GM13977 (cell line): ENCODE results near the gene NOS3.

Experiments
- DNase-seq: peaks from one replicate; pipeline ENCODE4 v3.0.0; 2012; ENCODE audit warnings: low spot score
- in situ Hi-C: fragments of 300-500 bp; cut with MboI; formaldehyde crosslinking; loops from one replicate; pipeline ENCODE4 v1.12.0; 2022; ENCODE audit warnings: low sequenced_read_pairs, low pct_unique_long_range_greater_than_20kb, mixed read lengths, inconsistent platforms; ENCODE audit not compliant: unreplicated experiment
- TF ChIP-seq, protein P1 (sequence below): IDR thresholded peaks from 2 replicates; pipeline ENCODE4 v1.5.1; 2012; ENCODE audit warnings: mild to moderate bottlenecking, control low read depth; ENCODE audit not compliant: insufficient read depth; ENCODE audit errors: extremely low read depth, missing control alignments

NOS3 gene

DNA sequence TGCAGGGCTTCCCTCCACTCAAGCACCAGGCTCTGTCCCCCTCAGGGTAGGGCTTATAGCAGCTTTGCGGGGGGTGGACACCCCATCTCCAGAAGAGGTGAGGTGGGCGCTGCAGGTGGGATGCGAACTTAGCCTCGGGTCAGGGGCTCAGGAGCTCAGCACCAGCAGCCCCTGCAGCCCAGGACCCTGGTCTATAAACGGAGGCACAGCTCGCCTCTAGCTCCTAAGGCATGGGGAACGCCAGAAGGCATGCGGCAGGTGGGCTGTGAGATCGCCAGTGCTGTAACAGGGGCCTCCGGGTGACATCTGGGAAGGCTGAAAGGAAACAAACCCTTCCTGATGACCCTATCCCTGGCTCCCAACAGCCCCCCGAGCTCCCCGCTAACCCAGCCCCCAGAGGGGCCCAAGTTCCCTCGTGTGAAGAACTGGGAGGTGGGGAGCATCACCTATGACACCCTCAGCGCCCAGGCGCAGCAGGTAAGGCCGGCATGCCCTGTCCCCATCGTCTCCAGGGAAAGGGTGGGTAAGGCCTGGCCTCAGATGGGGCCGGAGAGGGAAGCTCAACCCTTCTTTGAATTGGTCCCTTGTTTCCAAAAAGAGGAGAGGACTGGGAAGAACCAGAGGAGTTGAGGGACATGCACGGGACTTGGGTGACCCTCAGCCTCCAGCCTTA is 4.2 kb downstream of the NOS3 start:
- TF ChIP-seq, protein P1, sequence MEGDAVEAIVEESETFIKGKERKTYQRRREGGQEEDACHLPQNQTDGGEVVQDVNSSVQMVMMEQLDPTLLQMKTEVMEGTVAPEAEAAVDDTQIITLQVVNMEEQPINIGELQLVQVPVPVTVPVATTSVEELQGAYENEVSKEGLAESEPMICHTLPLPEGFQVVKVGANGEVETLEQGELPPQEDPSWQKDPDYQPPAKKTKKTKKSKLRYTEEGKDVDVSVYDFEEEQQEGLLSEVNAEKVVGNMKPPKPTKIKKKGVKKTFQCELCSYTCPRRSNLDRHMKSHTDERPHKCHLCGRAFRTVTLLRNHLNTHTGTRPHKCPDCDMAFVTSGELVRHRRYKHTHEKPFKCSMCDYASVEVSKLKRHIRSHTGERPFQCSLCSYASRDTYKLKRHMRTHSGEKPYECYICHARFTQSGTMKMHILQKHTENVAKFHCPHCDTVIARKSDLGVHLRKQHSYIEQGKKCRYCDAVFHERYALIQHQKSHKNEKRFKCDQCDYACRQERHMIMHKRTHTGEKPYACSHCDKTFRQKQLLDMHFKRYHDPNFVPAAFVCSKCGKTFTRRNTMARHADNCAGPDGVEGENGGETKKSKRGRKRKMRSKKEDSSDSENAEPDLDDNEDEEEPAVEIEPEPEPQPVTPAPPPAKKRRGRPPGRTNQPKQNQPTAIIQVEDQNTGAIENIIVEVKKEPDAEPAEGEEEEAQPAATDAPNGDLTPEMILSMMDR, result no peak
- DNase-seq, result no peak
- in situ Hi-C loops, result no loop called here

DNA sequence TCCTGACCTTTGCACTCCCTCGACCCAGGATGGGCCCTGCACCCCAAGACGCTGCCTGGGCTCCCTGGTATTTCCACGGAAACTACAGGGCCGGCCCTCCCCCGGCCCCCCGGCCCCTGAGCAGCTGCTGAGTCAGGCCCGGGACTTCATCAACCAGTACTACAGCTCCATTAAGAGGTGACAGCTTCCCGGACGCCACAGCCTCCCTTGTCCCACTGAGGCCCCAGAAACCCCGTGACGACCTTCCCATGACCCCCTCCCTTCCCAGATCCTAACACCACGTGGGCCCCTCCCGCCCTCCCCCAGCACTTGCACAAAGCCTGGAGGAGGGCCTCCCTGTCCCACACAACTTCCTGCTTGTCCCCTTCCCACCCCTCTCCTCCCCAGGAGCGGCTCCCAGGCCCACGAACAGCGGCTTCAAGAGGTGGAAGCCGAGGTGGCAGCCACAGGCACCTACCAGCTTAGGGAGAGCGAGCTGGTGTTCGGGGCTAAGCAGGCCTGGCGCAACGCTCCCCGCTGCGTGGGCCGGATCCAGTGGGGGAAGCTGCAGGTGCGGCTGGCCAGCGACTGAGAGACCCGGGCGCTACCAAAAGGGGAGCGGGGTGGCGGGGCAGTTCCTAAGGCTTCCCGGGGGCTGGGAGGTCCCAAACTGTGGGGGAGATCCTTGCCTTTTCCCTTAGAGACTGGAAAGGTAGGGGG is 5.7 kb downstream of the NOS3 start:
- in situ Hi-C loops, result no loop called here
- TF ChIP-seq, protein P1, result no peak
- no peak for DNase-seq

DNA sequence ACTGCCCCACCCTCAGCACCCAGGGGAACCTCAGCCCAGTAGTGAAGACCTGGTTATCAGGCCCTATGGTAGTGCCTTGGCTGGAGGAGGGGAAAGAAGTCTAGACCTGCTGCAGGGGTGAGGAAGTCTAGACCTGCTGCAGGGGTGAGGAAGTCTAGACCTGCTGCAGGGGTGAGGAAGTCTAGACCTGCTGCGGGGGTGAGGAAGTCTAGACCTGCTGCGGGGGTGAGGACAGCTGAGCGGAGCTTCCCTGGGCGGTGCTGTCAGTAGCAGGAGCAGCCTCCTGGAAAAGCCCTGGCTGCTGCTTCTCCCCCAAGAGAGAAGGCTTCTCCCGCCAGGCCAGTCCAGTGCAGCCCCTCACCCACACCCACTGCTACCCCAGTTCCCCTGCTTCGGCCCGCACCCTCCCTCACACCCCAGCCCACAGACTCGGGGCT is 6.3 kb downstream of the NOS3 start:
- in situ Hi-C loops, result no loop called here
- TF ChIP-seq, protein P1, result no peak
- no peak for DNase-seq

GRCh38 chr7:150997817-150998216 is 7.0 kb downstream of the NOS3 start:
- TF ChIP-seq, protein P1, result no peak
- in situ Hi-C loops, result no loop called here

DNA sequence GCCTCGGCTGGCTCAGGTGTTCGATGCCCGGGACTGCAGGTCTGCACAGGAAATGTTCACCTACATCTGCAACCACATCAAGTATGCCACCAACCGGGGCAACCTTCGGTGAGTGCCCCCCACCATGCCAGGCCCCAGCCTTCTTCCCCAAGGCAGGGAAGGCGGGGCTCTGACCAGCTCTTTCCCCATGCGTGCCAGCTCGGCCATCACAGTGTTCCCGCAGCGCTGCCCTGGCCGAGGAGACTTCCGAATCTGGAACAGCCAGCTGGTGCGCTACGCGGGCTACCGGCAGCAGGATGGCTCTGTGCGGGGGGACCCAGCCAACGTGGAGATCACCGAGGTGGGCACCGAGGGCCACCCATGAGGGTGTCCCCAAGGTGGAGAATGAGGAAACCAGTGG is 7.5 kb downstream of the NOS3 start:
- DNase-seq, result no peak
- in situ Hi-C loops, result no loop called here
- TF ChIP-seq, protein P1, result no peak

More at GRCh38 chr7:150997817-150998216, 7.0 kb downstream of the NOS3 start:
- DNase-seq, result no peak

GRCh38 chr7:150999001-150999400 is 8.2 kb downstream of the NOS3 start:
- TF ChIP-seq, protein P1, result no peak
- in situ Hi-C loops, result no loop called here
- DNase-seq, result no peak
